Measurements from ENCODE around the gene GAN.
A peak's percentile ranks its signal among the peaks of the same experiment; 100 is the strongest.

Gene GAN

GRCh38 chr16:81358860-81359259 is 44.1 kb downstream of the GAN start:
- DNase-seq: no peak

GRCh38 chr16:81360135-81360534 is 45.4 kb downstream of the GAN start:
- DNase-seq: no peak

DNA sequence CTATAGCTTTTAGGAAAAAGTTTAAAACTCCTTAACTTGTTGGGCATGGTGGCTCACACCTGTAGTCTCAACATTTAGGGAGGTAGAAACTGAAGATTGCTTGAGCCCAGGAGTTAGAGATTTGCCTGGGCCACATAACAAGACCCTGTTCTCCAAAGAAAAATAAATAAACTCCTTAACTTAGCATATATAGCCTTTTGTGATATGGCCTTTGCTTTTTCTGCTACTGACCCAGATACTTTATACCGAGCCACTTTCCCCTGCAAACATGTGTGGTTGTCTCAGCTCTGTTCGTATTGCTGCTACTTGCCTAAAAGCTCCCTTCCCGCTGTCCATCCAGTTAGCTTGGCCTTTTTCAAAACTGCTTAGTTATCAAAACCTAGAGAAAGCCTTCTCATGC is 51.0 kb downstream of the GAN start:
- no peak for DNase-seq

GRCh38 chr16:81366316-81366932 is 51.7 kb downstream of the GAN start:
- DNase-seq: no peak

GRCh38 chr16:81367821-81368220 is 53.1 kb downstream of the GAN start:
- no peak for DNase-seq

- DNase-seq: no peak
Observed at GRCh38 chr16:81369888-81370504, 55.2 kb downstream of the GAN start.

- no peak for DNase-seq
Observed at GRCh38 chr16:81371106-81371505, 56.3 kb downstream of the GAN start.

DNA sequence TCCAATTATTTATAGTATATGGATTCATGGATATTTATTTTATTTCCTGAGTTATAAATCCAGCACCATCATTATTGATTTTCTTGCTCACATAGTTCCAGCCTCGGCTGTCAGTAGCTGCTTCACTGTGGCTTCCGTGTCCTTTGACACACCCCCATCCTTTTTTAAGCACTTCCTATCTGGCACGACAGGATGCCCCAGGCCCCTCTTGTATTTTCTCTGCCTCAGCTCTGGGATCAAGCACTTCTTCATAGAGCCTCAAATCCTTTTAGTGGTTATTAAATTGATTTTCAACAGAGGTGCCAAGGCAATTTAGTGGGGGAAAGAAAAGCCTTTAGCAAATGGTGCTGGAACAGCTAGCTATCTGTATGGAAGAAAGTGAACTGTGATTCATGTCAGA is 59.8 kb downstream of the GAN start:
- DNase-seq: no peak

- peak; percentile 39 to 53 for DNase-seq
Observed at GRCh38 chr16:81376880-81377279, 62.1 kb downstream of the GAN start.

- no peak for DNase-seq
Observed at GRCh38 chr16:81378049-81378448, 63.3 kb downstream of the GAN start.

DNA sequence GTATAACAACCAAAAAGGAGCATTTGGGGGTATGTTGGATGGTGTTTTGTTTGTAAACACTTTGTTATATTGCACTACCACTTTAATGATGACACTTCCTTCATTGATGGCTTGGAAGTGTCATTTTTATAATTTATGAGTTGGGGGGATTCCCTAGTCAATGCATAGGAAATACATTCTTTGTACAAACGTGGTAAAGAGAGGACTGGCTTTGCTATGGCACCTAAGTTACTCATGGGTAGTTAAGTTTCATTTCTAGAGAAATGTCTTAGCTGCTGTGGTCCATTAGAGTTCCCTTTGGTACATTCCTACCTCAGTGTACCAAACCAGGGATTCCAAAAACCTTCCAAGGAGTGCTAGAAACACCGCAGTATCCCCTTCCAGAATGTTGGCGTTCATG is 66.2 kb downstream of the GAN start:
- DNase-seq: no peak

DNA sequence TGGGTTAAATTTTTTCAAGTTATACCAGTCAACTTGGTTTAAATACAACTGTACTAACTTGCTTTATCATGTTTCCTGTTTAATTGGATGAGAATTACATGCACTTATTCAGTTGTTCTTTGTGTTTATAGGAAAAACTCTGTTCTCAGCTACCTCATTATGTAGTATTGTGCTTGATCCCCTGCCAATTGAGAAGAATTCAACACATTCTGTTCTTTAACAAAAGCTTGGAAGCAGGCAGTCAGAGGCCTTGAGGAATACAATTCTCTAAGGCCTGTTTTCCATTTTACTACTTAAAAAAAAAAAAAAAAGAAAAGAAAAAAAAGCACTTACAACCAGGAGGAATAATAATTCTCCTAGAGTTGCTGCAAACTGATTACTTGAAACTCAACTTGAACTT is 69.2 kb downstream of the GAN start:
- no peak for DNase-seq

GRCh38 chr16:81385031-81385756 is 70.4 kb downstream of the GAN start:
- DNase-seq: no peak

DNA sequence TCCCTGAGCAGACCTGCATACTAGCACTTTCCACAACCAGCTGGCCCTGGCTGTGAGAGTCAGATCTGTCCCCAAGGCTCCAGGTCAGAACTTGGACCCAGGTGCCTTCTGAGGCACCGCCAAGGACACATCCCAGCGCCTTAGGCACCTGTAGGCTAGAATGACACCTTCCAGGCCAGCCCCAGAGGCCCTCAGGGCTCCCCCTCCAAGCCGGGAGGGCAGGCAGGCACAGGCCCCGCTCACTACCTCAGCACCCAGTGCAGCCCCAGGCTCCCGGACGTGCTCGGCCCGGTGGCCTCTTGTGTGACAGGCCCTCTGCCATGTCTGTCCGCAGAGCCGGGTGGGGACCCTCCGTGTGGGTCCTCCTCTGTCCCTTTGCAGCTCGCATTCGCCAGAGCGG is 73.6 kb downstream of the GAN start:
- no peak for DNase-seq

DNA sequence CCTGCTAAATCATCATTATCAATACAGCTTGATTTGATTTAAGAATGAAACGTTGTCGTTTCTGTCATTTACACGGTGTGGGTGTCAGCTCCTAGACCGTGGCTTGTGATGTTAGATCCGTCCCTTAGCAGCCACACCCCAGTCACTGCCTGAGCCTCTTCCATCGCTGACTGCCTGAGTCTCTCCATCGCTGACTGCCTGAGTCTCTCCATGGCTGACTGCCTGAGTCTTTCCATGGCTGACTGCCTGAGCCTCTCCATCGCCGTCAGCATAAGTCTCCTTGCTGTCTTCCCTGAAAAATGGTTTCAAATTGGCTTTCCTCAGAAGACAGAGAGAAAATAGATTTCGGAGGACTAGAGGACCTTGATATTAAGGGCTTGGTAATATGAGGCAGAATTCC is 76.1 kb downstream of the GAN start:
- no peak for DNase-seq

DNA sequence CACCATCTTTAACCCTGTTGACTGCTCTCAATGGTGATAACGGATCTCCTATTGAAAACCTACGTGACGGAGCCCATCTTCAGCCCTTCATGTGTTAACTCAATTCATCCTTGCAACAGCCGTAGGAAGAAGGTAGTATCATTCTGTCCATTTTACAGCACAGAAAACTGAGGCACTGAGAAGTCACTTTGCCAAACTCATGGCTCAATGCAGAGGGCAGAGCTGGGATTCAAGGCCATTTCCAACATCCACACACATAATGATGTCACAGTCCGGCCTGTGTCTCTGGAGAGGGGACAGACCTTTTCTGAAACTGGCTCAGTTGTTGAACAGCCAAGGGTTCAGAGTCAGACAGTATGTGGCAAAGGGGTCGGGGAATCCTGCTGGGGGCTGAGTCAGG is 77.2 kb downstream of the GAN start:
- no peak for DNase-seq

DNA sequence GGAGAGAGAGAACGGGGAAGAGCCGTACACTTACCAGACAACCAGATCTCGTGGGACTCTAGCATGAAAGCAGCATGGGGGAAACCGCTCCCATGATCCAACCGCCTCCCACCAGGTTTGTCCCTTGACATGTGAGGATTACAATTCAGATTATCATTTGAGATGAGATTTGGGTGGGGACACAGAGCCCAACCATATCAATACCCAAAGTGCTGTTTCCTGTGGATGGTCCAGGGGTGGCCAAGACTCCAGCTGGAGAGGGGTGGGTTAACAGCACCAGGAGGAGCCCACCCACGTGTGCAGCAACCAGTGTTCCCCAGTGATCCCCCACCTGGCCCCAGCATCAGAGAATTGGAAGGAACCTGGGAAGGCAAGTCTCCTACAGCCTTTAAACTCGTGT is 79.7 kb downstream of the GAN start:
- DNase-seq: no peak

DNA sequence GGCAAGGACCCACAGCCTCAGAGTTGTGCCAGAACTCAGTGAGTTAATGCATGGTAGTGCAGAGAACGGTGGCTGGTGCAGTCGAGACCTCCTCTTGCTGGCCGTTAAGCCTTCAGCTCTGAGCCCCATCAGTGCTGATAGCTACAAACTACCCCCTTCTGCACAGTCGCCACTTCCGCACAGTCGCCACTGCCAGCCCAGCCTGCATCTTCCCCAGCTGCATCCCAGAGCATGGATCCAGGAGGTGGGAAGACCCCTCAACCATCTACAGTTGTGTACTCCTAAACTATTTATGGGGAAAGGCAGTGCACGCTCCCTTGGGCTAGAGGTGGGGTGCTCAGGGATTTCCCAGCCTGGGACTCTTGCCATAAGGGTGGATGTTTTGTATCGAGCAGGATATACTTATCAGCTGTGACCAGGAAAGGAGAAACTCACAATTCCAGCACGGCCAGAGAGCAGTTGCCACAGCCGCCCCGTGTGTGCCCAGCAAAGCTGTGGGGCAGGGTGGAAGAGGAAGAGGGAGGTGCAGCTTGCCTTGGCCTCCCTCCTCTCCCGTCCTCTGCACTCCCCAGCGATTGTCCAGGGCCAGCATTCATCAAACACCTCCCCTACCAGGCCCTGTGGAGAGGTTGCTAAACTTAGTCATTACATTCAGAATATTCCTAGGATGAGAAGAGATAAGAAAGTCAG is 80.3 kb downstream of the GAN start:
- DNase-seq: no peak

- DNase-seq: no peak
Observed at GRCh38 chr16:81397058-81397878, 82.5 kb downstream of the GAN start.

- DNase-seq: no peak
Observed at GRCh38 chr16:81397879-81398520, 83.2 kb downstream of the GAN start.

GRCh38 chr16:81399909-81400308 is 85.1 kb downstream of the GAN start:
- no peak for DNase-seq

Measured in activated T-cell treated with anti-CD3 and anti-CD28 coated beads, Interleukin-2, amount 50 U/mL, for 48 hours (primary cell).